ENCODE data around the gene TEN1.

- no peak for TF ChIP-seq CTCF (IDR thresholded peaks at IDR 0.05; ENCODE audit: low read depth, low read length)
- TF ChIP-seq EZH2phosphoT487 (IDR thresholded peaks at IDR 0.05; ENCODE audit: low read depth): no peak
Measured at GRCh38 chr17:75932852-75933251, 46.2 kb upstream of the TEN1 start.
